HG03175 (cell line): ENCODE results near the gene CC2D2B.
A peak's percentile ranks its signal among the peaks of the same experiment; 100 is the strongest.
"Not testable (repeated sequence)": the region's sequence is repeated elsewhere in the genome, so short reads cannot be mapped to it uniquely, and the experiment has no call there.

Experiments
- ATAC-seq: cut with Tn5 transposase; IDR thresholded peaks from one replicate; pipeline ENCODE4 v1.9.1; 2021; ENCODE audit warnings: mild to moderate bottlenecking, moderate library complexity; ENCODE audit not compliant: unreplicated experiment

CC2D2B gene

GRCh38 chr10:96017191-96017687 is 109.5 kb downstream of the CC2D2B start:
- peak; percentile 76 for ATAC-seq

- no peak for ATAC-seq
Observed at GRCh38 chr10:96021332-96021731, 113.6 kb downstream of the CC2D2B start.

GRCh38 chr10:96022739-96023138 is 115.0 kb downstream of the CC2D2B start:
- ATAC-seq, result no peak

- ATAC-seq, result no peak
Observed at GRCh38 chr10:96023168-96023567, 115.4 kb downstream of the CC2D2B start.

GRCh38 chr10:96025566-96025965 is 117.8 kb downstream of the CC2D2B start:
- peak; percentile 69 for ATAC-seq

GRCh38 chr10:96034625-96035024 is 126.8 kb downstream of the CC2D2B start:
- ATAC-seq, result no peak

- no peak for ATAC-seq
Observed at GRCh38 chr10:96038476-96039387, 131.0 kb downstream of the CC2D2B start.

GRCh38 chr10:96041146-96041545 is 133.4 kb downstream of the CC2D2B start:
- no peak for ATAC-seq

- ATAC-seq, result peak; percentile 89
Observed at GRCh38 chr10:96043033-96043892, 135.5 kb downstream of the CC2D2B start, which contains the start of gene CCNJ. Gene CCNJ, plus strand, starts transcription at chr10:96043583. Its CDS starts 811 bp downstream, at chr10:96044394.

GRCh38 chr10:96043893-96044715 is 136.3 kb downstream of the CC2D2B start:
- peak; percentile 43 for ATAC-seq

GRCh38 chr10:96044736-96045135 is 137.0 kb downstream of the CC2D2B start:
- ATAC-seq, result no peak

GRCh38 chr10:96046546-96046945 is 138.8 kb downstream of the CC2D2B start:
- ATAC-seq, result no peak

GRCh38 chr10:96047004-96047649 is 139.4 kb downstream of the CC2D2B start:
- ATAC-seq, result no peak

GRCh38 chr10:96047925-96048324 is 140.2 kb downstream of the CC2D2B start:
- not testable (repeated sequence) for ATAC-seq

- no peak for ATAC-seq
Observed at GRCh38 chr10:96049340-96049739, 141.6 kb downstream of the CC2D2B start.

- no peak for ATAC-seq
Observed at GRCh38 chr10:96053985-96054384, 146.2 kb downstream of the CC2D2B start.

GRCh38 chr10:96056787-96057186 is 149.0 kb downstream of the CC2D2B start:
- no peak for ATAC-seq

GRCh38 chr10:96061232-96061631 is 153.5 kb downstream of the CC2D2B start:
- no peak for ATAC-seq

- ATAC-seq, result no peak
Observed at GRCh38 chr10:96072674-96073073, 164.9 kb downstream of the CC2D2B start.

- no peak for ATAC-seq
Observed at GRCh38 chr10:96073722-96074121, 165.9 kb downstream of the CC2D2B start.
